ENCODE measurements around the gene MRPL16. TPM values are rescaled to one million over a fixed set of nuclear protein-coding genes. Genes with fewer than 3 reads are reported as not detected.

Gene MRPL16
- total and polyA plus RNA-seq, 2 experiments from 2014 or later: 77.4 to 176 TPM

DNA sequence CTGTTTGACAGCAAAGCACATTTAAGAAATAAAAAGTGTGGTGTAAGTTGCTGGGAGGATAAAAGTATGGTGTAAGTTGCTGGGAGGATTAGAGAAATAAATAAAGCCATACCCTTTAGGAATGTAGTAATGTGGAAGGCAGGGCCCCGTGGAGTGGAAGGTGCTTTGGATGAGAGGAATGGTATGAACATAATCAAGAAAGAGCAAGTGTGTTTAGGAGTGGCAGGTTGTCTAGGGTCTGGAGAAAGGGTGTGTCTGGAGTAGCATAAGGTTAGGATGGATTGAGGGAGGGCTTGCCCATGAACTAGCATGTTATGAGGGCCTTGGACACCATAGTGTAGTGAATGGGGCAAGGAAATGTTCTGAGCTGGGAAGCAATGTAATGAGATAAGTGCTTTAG lies 18.1 kb downstream of the MRPL16 start:
- Mint-ChIP-seq H3K36me3 (ENCODE audit: low read depth) (peaks cover 65% of the 10 kb centered on the region), H3K4me3 (no peak overlapping the region)

More for the DNA sequence above, 18.1 kb downstream of the MRPL16 start:
- Histone ChIP-seq H3F3A (replicated peaks; ENCODE audit: low read depth) (no peaks in the 10 kb centered on the region), H2AFZ (no peak overlapping the region), H3K9me2 (ENCODE audit: insufficient read depth) (no peaks in the 10 kb centered on the region), H3K27me3 (ENCODE audit: insufficient read depth) (no peaks in the 10 kb centered on the region), H3K36me3 (ENCODE audit: insufficient read depth) (peaks cover 36% of the 10 kb centered on the region), H3K27ac (ENCODE audit: low read depth) (no peak overlapping the region), H3K4me3 (no peak overlapping the region), H3K79me2 (replicated peaks; ENCODE audit: insufficient read depth) (no peaks in the 10 kb centered on the region), H4K20me1 (replicated peaks; ENCODE audit: insufficient read depth) (peaks cover 6% of the 10 kb centered on the region; the same call in 1 of the 2 replicates), H3K4me1 (ENCODE audit: insufficient read depth) (no peaks in the 10 kb centered on the region), H3K4me2 (no peak overlapping the region)
- ATAC-seq (no peak), DNase-seq (ENCODE audit: low spot score) (no peak)
- Mint-ChIP-seq H3K4me1 (no peaks in the 10 kb centered on the region), H3K27ac (no peak overlapping the region), H3K9me3 (no peaks in the 10 kb centered on the region), H3K27me3 (ENCODE audit: insufficient read depth, low read depth, poor library complexity) (no peaks in the 10 kb centered on the region)
- no peak for TF ChIP-seq JUNB (IDR thresholded peaks at IDR 0.05; ENCODE audit: unreplicated experiment)
- TF ChIP-seq, protein P1, sequence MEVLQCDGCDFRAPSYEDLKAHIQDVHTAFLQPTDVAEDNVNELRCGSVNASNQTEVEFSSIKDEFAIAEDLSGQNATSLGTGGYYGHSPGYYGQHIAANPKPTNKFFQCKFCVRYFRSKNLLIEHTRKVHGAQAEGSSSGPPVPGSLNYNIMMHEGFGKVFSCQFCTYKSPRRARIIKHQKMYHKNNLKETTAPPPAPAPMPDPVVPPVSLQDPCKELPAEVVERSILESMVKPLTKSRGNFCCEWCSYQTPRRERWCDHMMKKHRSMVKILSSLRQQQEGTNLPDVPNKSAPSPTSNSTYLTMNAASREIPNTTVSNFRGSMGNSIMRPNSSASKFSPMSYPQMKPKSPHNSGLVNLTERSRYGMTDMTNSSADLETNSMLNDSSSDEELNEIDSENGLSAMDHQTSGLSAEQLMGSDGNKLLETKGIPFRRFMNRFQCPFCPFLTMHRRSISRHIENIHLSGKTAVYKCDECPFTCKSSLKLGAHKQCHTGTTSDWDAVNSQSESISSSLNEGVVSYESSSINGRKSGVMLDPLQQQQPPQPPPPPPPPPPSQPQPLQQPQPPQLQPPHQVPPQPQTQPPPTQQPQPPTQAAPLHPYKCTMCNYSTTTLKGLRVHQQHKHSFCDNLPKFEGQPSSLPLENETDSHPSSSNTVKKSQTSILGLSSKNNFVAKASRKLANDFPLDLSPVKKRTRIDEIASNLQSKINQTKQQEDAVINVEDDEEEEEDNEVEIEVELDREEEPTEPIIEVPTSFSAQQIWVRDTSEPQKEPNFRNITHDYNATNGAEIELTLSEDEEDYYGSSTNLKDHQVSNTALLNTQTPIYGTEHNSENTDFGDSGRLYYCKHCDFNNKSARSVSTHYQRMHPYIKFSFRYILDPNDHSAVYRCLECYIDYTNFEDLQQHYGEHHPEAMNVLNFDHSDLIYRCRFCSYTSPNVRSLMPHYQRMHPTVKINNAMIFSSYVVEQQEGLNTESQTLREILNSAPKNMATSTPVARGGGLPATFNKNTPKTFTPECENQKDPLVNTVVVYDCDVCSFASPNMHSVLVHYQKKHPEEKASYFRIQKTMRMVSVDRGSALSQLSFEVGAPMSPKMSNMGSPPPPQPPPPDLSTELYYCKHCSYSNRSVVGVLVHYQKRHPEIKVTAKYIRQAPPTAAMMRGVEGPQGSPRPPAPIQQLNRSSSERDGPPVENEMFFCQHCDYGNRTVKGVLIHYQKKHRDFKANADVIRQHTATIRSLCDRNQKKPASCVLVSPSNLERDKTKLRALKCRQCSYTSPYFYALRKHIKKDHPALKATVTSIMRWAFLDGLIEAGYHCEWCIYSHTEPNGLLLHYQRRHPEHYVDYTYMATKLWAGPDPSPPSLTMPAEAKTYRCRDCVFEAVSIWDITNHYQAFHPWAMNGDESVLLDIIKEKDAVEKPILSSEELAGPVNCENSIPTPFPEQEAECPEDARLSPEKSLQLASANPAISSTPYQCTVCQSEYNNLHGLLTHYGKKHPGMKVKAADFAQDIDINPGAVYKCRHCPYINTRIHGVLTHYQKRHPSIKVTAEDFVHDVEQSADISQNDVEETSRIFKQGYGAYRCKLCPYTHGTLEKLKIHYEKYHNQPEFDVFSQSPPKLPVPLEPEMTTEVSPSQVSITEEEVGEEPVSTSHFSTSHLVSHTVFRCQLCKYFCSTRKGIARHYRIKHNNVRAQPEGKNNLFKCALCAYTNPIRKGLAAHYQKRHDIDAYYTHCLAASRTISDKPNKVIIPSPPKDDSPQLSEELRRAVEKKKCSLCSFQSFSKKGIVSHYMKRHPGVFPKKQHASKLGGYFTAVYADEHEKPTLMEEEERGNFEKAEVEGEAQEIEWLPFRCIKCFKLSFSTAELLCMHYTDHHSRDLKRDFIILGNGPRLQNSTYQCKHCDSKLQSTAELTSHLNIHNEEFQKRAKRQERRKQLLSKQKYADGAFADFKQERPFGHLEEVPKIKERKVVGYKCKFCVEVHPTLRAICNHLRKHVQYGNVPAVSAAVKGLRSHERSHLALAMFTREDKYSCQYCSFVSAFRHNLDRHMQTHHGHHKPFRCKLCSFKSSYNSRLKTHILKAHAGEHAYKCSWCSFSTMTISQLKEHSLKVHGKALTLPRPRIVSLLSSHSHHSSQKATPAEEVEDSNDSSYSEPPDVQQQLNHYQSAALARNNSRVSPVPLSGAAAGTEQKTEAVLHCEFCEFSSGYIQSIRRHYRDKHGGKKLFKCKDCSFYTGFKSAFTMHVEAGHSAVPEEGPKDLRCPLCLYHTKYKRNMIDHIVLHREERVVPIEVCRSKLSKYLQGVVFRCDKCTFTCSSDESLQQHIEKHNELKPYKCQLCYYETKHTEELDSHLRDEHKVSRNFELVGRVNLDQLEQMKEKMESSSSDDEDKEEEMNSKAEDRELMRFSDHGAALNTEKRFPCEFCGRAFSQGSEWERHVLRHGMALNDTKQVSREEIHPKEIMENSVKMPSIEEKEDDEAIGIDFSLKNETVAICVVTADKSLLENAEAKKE (CRISPR knock-in tag; IDR thresholded peaks at IDR 0.05): no peak
- no peak for TF ChIP-seq EZH2 (IDR thresholded peaks at IDR 0.05; ENCODE audit: low read depth, unreplicated experiment)
- TF ChIP-seq, protein P2, sequence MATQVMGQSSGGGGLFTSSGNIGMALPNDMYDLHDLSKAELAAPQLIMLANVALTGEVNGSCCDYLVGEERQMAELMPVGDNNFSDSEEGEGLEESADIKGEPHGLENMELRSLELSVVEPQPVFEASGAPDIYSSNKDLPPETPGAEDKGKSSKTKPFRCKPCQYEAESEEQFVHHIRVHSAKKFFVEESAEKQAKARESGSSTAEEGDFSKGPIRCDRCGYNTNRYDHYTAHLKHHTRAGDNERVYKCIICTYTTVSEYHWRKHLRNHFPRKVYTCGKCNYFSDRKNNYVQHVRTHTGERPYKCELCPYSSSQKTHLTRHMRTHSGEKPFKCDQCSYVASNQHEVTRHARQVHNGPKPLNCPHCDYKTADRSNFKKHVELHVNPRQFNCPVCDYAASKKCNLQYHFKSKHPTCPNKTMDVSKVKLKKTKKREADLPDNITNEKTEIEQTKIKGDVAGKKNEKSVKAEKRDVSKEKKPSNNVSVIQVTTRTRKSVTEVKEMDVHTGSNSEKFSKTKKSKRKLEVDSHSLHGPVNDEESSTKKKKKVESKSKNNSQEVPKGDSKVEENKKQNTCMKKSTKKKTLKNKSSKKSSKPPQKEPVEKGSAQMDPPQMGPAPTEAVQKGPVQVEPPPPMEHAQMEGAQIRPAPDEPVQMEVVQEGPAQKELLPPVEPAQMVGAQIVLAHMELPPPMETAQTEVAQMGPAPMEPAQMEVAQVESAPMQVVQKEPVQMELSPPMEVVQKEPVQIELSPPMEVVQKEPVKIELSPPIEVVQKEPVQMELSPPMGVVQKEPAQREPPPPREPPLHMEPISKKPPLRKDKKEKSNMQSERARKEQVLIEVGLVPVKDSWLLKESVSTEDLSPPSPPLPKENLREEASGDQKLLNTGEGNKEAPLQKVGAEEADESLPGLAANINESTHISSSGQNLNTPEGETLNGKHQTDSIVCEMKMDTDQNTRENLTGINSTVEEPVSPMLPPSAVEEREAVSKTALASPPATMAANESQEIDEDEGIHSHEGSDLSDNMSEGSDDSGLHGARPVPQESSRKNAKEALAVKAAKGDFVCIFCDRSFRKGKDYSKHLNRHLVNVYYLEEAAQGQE (IDR thresholded peaks at IDR 0.05; ENCODE audit: unreplicated experiment): no peak
- TF ChIP-seq NANOG (IDR thresholded peaks at IDR 0.05; ENCODE audit: borderline replicate concordance): no peak
- no peak for TF ChIP-seq CREB1 (CRISPR knock-in tag; IDR thresholded peaks at IDR 0.05; ENCODE audit: low read depth)
- TF ChIP-seq, protein P3, sequence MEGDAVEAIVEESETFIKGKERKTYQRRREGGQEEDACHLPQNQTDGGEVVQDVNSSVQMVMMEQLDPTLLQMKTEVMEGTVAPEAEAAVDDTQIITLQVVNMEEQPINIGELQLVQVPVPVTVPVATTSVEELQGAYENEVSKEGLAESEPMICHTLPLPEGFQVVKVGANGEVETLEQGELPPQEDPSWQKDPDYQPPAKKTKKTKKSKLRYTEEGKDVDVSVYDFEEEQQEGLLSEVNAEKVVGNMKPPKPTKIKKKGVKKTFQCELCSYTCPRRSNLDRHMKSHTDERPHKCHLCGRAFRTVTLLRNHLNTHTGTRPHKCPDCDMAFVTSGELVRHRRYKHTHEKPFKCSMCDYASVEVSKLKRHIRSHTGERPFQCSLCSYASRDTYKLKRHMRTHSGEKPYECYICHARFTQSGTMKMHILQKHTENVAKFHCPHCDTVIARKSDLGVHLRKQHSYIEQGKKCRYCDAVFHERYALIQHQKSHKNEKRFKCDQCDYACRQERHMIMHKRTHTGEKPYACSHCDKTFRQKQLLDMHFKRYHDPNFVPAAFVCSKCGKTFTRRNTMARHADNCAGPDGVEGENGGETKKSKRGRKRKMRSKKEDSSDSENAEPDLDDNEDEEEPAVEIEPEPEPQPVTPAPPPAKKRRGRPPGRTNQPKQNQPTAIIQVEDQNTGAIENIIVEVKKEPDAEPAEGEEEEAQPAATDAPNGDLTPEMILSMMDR (conservative IDR thresholded peaks at IDR 0.05; ENCODE audit: low read depth in 2 of 2): no peak
- no peak for TF ChIP-seq ZNF331 (CRISPR knock-in tag; IDR thresholded peaks at IDR 0.05; ENCODE audit: low read depth)
- TF ChIP-seq POLR2AphosphoS5 (IDR thresholded peaks at IDR 0.05; ENCODE audit: low read depth): no peak
- no peak for TF ChIP-seq STAT1 (IDR thresholded peaks at IDR 0.05; ENCODE audit: unreplicated experiment)
- TF ChIP-seq ZNF114 (CRISPR knock-in tag; IDR thresholded peaks at IDR 0.05): no peak
- no peak for TF ChIP-seq EZH2phosphoT487 (IDR thresholded peaks at IDR 0.05; ENCODE audit: unreplicated experiment)
- TF ChIP-seq, protein P4, sequence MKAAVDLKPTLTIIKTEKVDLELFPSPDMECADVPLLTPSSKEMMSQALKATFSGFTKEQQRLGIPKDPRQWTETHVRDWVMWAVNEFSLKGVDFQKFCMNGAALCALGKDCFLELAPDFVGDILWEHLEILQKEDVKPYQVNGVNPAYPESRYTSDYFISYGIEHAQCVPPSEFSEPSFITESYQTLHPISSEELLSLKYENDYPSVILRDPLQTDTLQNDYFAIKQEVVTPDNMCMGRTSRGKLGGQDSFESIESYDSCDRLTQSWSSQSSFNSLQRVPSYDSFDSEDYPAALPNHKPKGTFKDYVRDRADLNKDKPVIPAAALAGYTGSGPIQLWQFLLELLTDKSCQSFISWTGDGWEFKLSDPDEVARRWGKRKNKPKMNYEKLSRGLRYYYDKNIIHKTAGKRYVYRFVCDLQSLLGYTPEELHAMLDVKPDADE (IDR thresholded peaks at IDR 0.05): no peak

Data from GM23338 (cell line).